Stimulated activated naive CD8-positive, alpha-beta T cell treated with anti-CD3 and anti-CD28 coated beads, Interleukin-15, Interleukin-2, amounts not matched to agents 100 ng/mL and 50 ng/mL, for 24 hours (primary cell): ENCODE measurements around the gene PROK2.

Experiments
- H3K27ac Mint-ChIP-seq: one replicate; pipeline ENCODE4 v1.8.0; 2021; ENCODE audit warnings: mild to moderate bottlenecking, mixed read lengths
- H3K27me3 Mint-ChIP-seq: one replicate; pipeline ENCODE4 v1.8.0; 2021; ENCODE audit warnings: mixed read lengths
- H3K36me3 Mint-ChIP-seq: one replicate; pipeline ENCODE4 v1.8.0; 2021; ENCODE audit warnings: low read depth, mixed read lengths
- H3K4me1 Mint-ChIP-seq: one replicate; pipeline ENCODE4 v1.8.0; 2021; ENCODE audit warnings: low read depth, mixed read lengths
- H3K4me3 Mint-ChIP-seq: one replicate; pipeline ENCODE4 v1.8.0; 2021; ENCODE audit warnings: mild to moderate bottlenecking, mixed read lengths
- H3K9me3 Mint-ChIP-seq: one replicate; pipeline ENCODE4 v1.8.0; 2021; ENCODE audit warnings: mixed read lengths

PROK2 gene

DNA sequence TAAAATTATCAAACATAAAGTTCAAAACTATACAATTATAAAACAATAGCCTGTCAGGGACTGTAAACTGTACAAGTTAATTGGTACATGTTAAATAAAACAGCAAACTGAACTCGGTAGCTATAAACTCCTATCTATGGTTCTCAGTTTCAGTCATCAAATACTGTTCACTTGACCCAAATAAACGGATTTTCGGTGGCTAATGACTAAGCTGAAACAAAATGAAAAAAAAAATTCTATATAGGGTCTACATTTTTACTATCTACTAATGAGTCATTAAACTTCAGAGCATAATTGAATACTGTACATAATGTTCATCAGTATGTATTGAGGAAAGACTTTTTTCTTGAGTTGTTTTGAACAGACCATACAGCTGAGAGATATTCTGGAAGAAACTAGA is 6.6 kb downstream of the PROK2 start:
- H3K9me3 Mint-ChIP-seq, result no peaks in the 10 kb centered on the region
- no peak overlapping the region for H3K4me3 Mint-ChIP-seq
- H3K4me1 Mint-ChIP-seq, result no peaks in the 10 kb centered on the region
- H3K27ac Mint-ChIP-seq, result no peak overlapping the region
- H3K36me3 Mint-ChIP-seq, result no peaks in the 10 kb centered on the region
- peaks cover 49% of the 10 kb centered on the region for H3K27me3 Mint-ChIP-seq

DNA sequence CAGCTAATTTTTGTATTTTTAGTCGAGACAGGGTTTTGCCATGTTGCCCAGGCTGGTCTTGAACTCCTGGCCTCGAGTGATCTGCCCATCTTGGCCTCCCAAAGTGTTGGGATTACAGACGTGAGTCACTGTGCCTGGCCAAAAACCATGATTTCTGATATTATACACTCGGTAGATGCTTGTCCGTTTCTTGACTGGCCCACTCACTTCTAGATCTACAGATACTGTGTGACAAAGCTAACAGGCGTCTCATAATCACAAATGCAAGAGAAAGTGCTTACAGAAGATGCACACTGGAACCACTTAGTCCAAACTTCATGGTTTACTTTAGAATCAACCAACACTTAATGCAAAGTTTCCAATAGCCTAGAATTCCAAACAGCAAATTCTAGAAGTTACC is 8.4 kb downstream of the PROK2 start:
- no peaks in the 10 kb centered on the region for H3K36me3 Mint-ChIP-seq
- H3K4me1 Mint-ChIP-seq, result no peaks in the 10 kb centered on the region
- no peaks in the 10 kb centered on the region for H3K9me3 Mint-ChIP-seq
- H3K27ac Mint-ChIP-seq, result no peak overlapping the region
- H3K4me3 Mint-ChIP-seq, result no peak overlapping the region
- H3K27me3 Mint-ChIP-seq, result peaks cover 34% of the 10 kb centered on the region

DNA sequence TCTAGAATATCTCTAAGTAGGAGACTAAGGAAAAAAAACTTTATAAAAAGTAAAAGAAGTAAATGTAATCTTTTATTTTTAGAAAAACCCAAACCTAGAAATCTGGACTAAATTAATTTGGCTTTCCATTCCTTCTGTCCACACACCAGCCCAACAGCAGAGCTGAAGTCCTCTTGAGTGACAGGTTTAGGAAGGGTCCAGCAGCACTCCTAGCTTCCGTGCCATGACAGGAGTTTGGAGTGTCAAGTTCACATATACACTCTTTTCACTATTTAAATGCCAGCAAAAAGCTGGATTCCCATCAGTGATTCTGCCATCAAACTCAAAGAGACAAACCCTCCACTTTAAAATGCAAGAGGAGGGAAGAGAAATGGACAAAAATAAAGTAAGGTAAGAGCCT is 13.1 kb downstream of the PROK2 start:
- Mint-ChIP-seq H3K4me3 (no peak overlapping the region), H3K4me1 (no peaks in the 10 kb centered on the region), H3K27ac (no peak overlapping the region)

DNA sequence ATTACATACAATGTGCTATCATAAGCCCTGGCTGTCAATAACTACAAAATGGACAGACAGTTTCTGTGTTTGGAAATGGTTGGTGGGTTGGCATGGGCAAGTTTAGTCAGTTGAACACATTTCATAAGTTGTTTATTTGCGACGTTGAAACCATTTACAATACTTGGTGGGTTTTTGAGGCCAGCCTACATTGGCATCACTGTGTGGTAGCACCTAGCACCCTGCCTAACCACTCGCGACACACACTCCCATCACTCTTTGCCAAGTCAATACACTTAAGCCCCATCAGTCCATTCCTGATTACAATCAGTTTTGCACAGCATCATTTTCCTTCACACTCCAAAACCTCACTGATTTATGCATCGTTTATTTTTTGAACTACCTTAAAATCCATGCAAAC is 13.8 kb downstream of the PROK2 start:
- no peaks in the 10 kb centered on the region for H3K36me3 Mint-ChIP-seq
- no peaks in the 10 kb centered on the region for H3K9me3 Mint-ChIP-seq
- H3K4me3 Mint-ChIP-seq, result no peak overlapping the region
- H3K27me3 Mint-ChIP-seq, result peaks cover 18% of the 10 kb centered on the region
- H3K27ac Mint-ChIP-seq, result no peak overlapping the region
- no peaks in the 10 kb centered on the region for H3K4me1 Mint-ChIP-seq

More for the DNA sequence above, 13.1 kb downstream of the PROK2 start:
- Mint-ChIP-seq H3K27me3 (peaks cover 20% of the 10 kb centered on the region), H3K9me3 (no peaks in the 10 kb centered on the region), H3K36me3 (no peaks in the 10 kb centered on the region)

DNA sequence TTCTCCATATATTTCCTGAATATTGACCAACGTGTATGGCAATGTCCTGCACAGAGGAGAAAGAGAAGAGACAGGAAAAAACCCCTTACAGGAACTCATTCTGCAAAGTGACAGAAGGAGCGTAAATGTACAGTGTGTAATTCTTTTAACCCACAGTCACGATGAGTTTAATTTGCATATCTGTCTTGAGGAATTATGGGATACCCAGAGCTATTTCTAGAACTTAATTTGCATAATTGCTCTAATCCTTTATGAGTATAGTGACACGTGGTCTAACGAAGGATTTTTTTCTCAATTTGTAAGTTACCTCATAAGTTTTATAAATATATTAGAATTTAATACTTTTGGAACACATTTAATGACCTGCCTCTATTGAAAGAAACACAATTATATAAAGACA is 21.5 kb downstream of the PROK2 start:
- no peak overlapping the region for H3K4me3 Mint-ChIP-seq
- H3K27ac Mint-ChIP-seq, result no peak overlapping the region
- H3K27me3 Mint-ChIP-seq, result peaks cover 18% of the 10 kb centered on the region
- H3K36me3 Mint-ChIP-seq, result no peaks in the 10 kb centered on the region
- no peaks in the 10 kb centered on the region for H3K4me1 Mint-ChIP-seq
- no peaks in the 10 kb centered on the region for H3K9me3 Mint-ChIP-seq

DNA sequence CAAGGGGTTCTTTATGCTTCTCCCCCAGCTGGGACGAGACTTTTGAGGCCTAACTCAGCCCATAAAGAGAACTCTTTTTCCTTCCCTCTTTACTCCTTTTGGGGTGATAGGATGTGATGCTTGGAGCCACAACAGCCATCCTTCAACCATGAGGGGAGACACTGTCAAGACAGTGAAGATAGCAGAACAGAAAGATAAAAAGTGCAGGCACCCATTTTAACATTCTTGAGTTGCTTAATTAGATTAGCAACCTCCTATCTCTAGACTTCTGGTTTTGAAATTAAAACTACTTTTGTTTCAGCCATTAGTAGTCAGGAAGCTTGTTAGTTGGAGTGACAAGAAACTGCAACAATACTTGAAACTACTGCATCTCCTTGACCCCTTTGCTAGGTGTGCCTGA is 24.8 kb downstream of the PROK2 start:
- Mint-ChIP-seq H3K4me3 (no peak overlapping the region), H3K4me1 (peaks cover 3% of the 10 kb centered on the region), H3K27me3 (peaks cover 34% of the 10 kb centered on the region), H3K36me3 (no peaks in the 10 kb centered on the region), H3K27ac (no peak overlapping the region), H3K9me3 (no peaks in the 10 kb centered on the region)

DNA sequence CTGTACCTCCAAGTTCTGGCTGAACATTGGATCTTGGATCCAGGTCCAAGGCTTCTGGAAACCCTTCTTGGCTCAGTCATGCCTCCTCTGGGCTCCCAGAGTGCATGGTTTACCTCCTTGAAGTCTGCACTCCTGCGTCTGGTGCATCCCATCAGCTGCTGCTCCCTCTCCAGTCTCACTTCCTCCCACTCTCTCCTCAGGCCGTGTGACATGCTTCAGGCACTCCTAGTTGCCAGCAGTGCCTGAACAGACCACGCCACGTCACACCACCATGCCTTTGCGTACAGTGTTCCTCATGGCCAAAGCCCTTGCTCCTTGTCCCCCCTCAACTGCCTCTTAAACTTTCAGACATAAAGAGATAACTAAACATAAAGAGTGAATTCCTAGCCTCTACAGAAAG is 25.5 kb downstream of the PROK2 start:
- no peak overlapping the region for H3K4me3 Mint-ChIP-seq
- no peaks in the 10 kb centered on the region for H3K9me3 Mint-ChIP-seq
- peaks cover 38% of the 10 kb centered on the region for H3K27me3 Mint-ChIP-seq
- no peak overlapping the region for H3K27ac Mint-ChIP-seq
- H3K4me1 Mint-ChIP-seq, result peaks cover 4% of the 10 kb centered on the region
- no peaks in the 10 kb centered on the region for H3K36me3 Mint-ChIP-seq

DNA sequence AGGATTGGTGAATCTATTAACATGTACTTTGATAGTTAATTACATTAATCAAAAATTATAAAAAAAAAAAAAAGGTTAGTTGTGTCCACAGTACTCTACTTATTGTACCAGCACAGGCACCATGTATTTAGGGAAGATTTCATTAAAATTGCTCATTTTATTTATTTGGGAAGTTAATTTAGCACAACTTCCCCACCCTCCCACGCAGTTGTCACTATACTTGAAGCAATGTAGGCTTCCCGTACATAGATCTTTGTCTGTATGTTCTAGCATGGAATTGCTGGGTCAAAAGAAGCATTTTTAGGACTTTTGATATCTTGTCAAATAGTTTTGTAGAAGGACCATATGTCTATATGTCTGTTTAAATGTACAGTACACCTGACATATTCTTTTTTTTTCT is 26.9 kb downstream of the PROK2 start:
- Mint-ChIP-seq H3K27me3 (peaks cover 39% of the 10 kb centered on the region), H3K27ac (no peak overlapping the region), H3K9me3 (no peaks in the 10 kb centered on the region), H3K4me1 (peaks cover 4% of the 10 kb centered on the region), H3K36me3 (no peaks in the 10 kb centered on the region), H3K4me3 (no peak overlapping the region)

DNA sequence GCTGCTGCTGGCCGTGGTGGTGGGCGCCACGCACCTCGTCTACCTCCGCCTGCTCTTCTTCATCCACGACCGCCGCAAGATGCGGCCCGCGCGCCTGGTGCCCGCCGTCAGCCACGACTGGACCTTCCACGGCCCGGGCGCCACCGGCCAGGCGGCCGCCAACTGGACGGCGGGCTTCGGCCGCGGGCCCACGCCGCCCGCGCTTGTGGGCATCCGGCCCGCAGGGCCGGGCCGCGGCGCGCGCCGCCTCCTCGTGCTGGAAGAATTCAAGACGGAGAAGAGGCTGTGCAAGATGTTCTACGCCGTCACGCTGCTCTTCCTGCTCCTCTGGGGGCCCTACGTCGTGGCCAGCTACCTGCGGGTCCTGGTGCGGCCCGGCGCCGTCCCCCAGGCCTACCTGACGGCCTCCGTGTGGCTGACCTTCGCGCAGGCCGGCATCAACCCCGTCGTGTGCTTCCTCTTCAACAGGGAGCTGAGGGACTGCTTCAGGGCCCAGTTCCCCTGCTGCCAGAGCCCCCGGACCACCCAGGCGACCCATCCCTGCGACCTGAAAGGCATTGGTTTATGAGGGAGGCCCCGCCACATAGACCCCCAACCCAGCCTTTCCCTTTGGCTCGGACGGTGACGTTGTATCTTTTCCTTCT is 30.2 kb downstream of the PROK2 start:
- no peaks in the 10 kb centered on the region for H3K36me3 Mint-ChIP-seq
- no peaks in the 10 kb centered on the region for H3K9me3 Mint-ChIP-seq
- H3K27me3 Mint-ChIP-seq, result peaks cover 53% of the 10 kb centered on the region
- H3K4me1 Mint-ChIP-seq, result peaks cover 7% of the 10 kb centered on the region
- H3K4me3 Mint-ChIP-seq, result peak overlapping the region; percentile 75
- peak overlapping the region; percentile 32 for H3K27ac Mint-ChIP-seq

DNA sequence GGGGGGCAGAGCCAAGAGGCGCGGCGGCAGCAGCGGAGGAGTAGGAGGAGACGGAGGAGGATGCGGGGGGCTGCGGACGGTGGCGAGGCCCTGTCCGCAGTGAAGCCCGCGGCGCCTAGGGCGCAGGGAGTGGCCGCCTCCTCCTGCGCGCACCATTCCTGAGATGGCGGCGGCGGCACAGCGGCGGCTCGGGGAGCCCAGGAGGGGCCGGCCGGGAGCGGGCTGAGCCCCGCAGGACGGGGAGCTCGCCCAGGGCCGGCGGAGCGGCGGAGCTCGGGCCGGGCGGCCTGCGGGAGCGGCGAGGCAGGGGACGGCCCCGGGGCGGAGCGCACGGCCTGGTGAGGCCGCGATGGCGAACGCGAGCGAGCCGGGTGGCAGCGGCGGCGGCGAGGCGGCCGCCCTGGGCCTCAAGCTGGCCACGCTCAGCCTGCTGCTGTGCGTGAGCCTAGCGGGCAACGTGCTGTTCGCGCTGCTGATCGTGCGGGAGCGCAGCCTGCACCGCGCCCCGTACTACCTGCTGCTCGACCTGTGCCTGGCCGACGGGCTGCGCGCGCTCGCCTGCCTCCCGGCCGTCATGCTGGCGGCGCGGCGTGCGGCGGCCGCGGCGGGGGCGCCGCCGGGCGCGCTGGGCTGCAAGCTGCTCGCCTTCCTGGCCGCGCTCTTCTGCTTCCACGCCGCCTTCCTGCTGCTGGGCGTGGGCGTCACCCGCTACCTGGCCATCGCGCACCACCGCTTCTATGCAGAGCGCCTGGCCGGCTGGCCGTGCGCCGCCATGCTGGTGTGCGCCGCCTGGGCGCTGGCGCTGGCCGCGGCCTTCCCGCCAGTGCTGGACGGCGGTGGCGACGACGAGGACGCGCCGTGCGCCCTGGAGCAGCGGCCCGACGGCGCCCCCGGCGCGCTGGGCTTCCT is 31.0 kb downstream of the PROK2 start, which contains the start of gene GPR27:
Gene GPR27 (plus strand): TSS at position 155 of the 909 bp plus-strand sequence. CDS start 195 bp downstream, at position 350.
- H3K4me1 Mint-ChIP-seq, result peaks cover 7% of the 10 kb centered on the region
- H3K9me3 Mint-ChIP-seq, result no peaks in the 10 kb centered on the region
- H3K27me3 Mint-ChIP-seq, result peaks cover 54% of the 10 kb centered on the region
- H3K4me3 Mint-ChIP-seq, result peak within 1 kb of the TSS; percentile 62
- no peaks in the 10 kb centered on the region for H3K36me3 Mint-ChIP-seq
- no peak within 1 kb of the TSS for H3K27ac Mint-ChIP-seq

DNA sequence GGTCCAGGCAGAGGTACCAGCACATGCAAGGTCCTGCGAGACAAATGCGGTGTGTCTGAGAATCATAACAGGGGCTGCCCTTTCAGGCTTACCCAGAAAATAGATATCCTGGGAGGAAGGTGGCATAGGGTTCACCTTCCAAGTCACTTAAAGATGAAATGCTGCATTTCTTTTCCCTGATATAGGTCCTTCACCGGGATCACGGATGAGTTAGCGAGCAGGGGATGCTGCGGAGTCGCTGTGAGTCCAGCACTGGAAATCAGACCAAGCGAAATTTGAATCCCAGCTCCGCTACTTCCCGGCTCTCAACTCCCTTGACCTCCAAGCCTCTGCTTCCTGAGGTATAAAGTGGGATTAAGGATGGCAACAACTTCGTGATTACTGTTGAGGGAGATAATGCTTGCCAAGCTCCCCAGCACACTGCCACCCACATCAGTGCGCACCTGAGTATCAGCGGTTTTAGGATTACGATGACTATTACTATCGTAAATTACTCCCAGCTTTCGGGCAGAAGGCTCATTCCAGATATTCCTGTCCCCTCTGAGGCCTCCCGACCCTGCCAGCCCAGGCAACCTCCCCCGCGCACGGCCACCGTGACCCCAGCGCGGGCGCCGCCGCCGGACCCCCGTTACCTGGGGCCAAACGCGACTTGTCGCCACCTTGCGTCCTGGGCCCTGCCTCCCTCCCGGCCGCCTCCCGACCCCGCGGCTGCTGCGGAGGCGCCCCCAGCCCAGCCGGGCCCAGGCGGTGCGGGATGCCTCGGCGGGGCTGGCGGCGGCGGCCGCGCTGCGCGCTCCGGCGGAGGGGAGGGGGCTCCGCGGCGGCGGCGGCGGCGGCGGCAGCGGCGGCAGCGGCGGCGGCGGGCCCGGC is 31.9 kb downstream of the PROK2 start:
- Mint-ChIP-seq H3K27me3 (peaks cover 54% of the 10 kb centered on the region), H3K27ac (no peak overlapping the region), H3K4me1 (peaks cover 7% of the 10 kb centered on the region), H3K9me3 (no peaks in the 10 kb centered on the region), H3K36me3 (no peaks in the 10 kb centered on the region), H3K4me3 (peak overlapping the region; percentile 62)

DNA sequence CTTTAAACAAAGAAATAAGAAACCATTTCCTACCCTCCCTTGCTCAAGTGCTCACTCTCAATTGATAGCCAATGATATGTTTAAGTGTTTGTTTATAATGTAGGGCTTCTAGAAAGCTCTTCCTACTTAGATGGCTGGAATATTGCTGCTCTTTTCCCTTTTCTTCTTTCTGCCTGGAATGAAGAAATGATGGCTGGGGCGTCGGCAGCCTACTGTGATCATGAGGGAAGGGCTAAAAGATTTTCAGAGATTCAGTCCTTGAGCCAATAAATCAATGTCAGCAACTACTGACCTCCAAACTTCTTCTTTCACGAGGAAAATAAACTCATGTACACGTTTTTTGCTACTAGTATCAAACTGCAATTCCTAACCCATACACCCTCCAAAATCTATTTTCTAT is 33.3 kb downstream of the PROK2 start:
- Mint-ChIP-seq H3K36me3 (no peaks in the 10 kb centered on the region), H3K27me3 (peaks cover 48% of the 10 kb centered on the region), H3K4me1 (peaks cover 7% of the 10 kb centered on the region), H3K27ac (no peak overlapping the region), H3K9me3 (no peaks in the 10 kb centered on the region), H3K4me3 (no peak overlapping the region)

DNA sequence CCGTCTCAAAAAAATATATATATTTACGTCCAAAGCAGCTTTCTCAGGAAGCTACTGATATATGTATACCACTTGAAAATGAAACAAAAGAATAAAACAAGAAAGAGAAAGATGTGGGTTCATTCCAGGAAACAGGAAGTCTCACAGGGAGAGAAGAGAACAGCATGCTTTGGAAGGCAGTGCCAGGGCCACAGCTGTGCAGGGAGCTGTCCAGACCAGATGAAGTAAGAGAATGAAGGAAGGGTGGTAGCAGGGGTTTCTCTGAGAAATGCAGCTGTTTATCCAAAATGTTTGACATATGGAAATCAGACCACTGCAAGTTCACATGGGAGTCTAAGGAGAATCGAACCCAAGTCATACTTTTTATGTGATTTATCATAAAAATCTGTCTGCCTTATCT is 40.2 kb downstream of the PROK2 start:
- no peaks in the 10 kb centered on the region for H3K4me1 Mint-ChIP-seq
- peaks cover 1% of the 10 kb centered on the region for H3K27me3 Mint-ChIP-seq
- H3K27ac Mint-ChIP-seq, result no peak overlapping the region
- peaks cover 9% of the 10 kb centered on the region for H3K36me3 Mint-ChIP-seq
- H3K9me3 Mint-ChIP-seq, result peaks cover 33% of the 10 kb centered on the region
- no peak overlapping the region for H3K4me3 Mint-ChIP-seq

DNA sequence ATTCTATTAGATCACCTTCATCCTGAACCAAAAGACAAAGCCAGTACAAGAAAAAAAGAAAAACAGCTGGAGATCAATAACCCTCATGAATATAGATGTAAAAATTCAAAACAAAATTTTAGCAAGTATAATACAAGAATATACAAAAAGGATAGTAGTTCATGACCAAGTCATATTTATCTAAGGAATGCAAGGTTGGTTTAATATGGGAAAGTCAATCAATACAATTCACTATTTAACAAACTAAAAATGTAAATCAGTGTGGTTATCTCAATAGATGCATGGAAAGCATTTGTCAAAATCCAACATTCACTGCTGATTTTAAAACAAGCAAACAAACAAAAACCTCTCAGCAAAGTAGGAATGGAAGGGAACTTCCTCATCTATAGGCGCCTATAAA is 42.3 kb downstream of the PROK2 start:
- Mint-ChIP-seq H3K27ac (no peak overlapping the region), H3K36me3 (peaks cover 9% of the 10 kb centered on the region), H3K9me3 (peaks cover 33% of the 10 kb centered on the region), H3K4me3 (no peak overlapping the region), H3K27me3 (peaks cover 8% of the 10 kb centered on the region), H3K4me1 (no peaks in the 10 kb centered on the region)

DNA sequence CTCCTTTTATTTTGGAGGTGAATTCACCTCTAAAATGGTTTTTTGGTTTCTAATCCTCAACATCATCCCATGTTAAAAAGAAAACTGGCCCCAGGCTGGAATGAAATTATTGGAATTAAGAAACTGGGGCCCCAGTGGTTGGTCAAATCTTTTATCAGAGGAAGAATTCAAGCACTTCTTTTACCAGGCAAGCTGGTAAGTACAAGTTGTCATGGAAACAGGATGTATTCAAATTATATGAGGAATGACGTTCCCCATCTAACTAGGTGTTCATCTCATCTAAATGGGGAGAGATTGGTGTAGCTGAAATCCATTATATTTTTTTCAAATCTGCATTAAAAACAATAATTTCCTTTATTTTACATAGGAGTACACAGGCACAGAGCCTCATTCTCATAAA is 50.1 kb downstream of the PROK2 start:
- Mint-ChIP-seq H3K27me3 (peaks cover 10% of the 10 kb centered on the region), H3K4me1 (peaks cover 4% of the 10 kb centered on the region), H3K27ac (no peak overlapping the region), H3K9me3 (peaks cover 8% of the 10 kb centered on the region), H3K36me3 (no peaks in the 10 kb centered on the region), H3K4me3 (no peak overlapping the region)
